HG03558 (cell line): ENCODE data around the gene HBA2.
"Not testable (repeated sequence)": the region's sequence is repeated elsewhere in the genome, so short reads cannot be mapped to it uniquely, and the experiment has no call there.

Source experiments
- ATAC-seq: cut with Tn5 transposase; IDR thresholded peaks from one replicate; pipeline ENCODE4 v1.9.1; 2021; ENCODE audit warnings: moderate number of reproducible peaks; ENCODE audit not compliant: unreplicated experiment; ENCODE audit errors: extremely low read depth

Gene HBA2

DNA sequence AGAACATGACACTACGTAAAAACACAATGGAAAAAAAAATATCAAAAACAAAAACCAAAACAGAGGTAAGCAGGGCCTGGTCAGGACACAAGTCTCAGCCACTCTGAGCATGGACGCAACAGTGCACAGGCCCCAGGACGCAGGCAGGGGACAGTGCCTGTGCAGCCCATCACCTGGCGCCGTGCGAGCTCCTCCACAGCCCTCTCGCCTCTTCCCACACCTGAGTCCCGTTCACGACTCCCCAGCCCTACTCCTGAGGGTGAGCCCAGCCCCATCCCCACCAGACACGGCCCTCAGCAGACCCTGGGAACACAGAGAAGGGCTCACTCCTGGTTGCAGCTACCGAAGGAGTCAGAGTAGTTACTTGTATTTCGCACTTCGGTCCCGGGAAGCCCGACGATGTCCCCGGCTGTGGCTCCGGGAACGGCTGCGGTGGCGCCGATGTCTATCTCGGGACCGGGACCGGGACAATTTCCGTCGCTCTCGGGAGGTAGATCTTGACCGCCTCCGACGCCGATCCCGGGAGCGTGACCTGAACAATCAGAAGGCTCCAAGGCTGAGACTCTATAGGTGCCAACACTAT is 17.0 kb downstream of the HBA2 start:
- ATAC-seq, result no peak

DNA sequence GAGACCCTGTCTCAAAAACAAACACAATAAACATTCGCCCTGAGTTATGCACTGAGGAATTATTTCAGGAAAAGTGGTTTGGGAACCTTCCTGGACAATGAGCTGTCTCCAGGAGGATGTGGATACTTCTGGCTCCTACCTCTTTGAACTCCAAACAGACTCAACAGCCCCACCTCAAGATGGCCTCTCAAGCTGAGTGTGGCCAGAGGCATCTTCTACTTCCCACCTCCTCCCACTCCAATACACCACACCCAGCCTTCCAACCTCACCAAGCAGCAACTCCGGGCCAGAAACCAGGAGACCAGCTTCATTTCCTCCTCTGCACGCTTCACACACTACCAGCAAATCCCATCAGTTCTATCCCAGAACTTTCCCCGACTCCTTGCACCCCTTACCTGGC is 19.2 kb downstream of the HBA2 start:
- no peak for ATAC-seq

DNA sequence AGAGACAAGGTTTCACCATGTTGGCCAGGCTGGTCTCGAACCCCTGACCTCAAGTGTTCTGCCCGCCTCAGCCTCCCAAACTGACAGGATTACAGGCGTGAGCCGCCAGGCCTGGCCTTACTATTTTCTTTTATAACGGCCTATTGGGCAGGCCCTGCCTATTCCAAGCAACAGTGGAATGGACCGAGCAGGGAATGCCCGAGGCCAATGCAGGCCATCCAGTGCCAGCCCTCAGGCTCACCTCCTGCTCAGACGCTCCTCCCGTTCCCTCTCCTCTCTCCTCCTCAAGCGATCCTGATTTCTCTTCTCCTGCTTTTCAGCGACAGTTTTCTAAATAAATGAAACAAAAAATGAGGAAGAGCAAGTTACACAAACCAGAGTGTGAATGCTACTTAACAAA is 20.0 kb downstream of the HBA2 start:
- no peak for ATAC-seq

DNA sequence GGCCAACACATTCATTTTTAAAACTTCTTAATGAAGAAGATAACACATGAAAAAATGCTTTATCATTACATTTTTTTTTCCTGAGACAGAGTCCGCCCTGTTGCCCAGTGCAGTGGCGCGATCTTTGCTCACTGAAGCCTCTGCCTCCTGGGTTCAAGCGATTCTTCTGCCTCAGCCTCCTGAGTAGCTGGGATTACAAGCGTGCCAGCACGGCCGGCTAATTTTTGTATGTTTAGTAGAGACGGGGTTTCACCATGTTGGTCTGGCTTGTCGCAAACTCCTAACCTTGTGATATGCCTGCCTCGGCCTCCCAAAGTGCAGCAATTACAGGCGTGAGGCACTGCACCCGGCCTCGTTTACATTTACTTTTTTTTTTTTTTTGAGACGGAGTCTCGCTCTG is 20.8 kb downstream of the HBA2 start:
- no peak for ATAC-seq

DNA sequence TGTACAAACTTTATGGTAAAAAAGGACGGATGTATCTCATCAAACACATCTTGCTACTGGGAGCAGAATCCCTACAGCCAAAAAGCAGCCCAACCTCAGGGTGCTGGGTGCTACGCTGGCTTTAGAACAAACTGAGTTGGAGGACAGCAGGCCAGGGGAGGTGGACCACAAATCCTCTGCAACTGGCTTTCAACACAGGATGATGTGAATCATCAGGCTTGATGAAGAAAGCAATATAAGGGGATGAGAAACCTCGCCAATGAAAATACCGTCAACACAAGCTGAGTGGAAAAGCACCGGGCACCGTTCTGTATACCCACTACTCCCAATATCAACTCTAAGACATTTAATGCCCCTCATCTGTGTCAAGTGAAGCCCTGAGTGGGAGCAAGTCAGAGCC is 21.8 kb downstream of the HBA2 start:
- no peak for ATAC-seq

DNA sequence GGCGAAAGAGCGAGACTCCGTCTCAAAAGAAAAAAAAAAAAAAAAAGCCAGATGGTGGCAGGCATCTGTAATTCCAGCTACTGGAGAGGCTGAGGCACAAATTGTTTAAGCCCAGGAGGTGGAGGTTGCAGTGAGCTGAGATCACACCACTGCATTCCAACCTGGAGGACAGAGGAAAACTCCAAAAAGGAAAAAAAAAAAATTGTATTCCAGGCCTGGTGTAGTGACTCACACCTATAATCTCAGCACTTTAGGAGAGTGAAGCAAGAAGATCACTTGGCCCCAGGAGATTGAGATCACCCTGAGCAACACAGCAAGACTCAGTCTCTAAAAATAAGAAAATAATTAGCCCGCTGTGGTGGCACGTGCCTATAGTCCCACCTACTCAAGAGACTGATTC is 27.7 kb downstream of the HBA2 start:
- no peak for ATAC-seq

DNA sequence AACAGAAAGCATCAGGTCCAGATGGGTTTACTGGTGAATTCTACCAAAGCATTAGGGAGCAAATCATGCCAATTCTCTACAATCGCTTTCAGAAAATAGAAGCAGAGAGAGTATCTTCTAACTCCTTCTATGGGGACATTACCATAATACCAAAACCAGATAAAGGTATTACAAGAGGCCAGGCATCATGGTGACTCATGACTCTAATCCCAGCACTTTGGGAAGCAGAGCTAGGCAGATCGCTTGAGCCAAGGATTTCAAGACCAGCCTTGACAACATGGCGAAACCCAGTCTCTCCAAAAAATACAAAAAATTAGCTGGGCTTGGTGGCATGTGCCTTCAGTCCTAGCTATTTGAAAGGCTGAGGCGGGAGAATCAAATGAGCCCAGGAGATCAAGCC is 30.6 kb downstream of the HBA2 start:
- no peak for ATAC-seq

DNA sequence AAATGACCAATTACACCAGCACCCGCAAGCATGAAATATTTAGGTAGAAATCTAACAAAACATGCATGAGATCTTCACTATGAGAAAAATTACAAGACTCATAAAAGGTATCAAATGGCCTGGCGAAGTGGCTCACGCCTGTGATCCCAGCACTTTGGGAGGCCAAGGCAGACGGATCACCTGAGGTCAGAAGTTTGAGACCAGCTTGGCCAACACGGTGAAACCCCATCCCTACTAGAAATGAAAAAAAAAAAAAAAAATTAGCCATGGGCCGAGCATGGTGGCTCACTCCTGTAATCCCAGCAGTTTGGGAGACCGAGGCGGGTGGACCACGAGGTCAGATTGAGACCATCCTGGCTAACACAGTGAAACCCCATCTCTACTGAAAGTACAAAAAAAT is 31.4 kb downstream of the HBA2 start:
- ATAC-seq, result not testable (repeated sequence)

DNA sequence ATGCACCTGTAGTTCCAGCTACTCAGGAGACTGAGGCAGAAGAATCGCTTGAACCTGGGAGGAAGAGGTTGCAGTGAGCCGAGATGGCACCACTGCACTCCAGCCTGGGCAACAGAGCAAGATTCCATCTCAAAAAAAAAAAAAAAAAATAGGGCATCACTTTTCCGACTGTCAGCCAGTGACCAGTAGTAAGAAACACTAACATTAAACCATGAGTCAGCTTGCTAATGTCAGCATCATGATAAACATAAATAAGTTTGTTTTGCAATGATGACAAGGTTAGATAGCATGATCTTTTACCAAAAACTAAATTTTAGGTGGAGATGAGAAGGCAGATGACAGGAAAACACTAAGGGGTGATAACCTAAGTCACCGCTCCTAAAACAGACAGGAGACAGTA is 36.7 kb downstream of the HBA2 start:
- not testable (repeated sequence) for ATAC-seq

DNA sequence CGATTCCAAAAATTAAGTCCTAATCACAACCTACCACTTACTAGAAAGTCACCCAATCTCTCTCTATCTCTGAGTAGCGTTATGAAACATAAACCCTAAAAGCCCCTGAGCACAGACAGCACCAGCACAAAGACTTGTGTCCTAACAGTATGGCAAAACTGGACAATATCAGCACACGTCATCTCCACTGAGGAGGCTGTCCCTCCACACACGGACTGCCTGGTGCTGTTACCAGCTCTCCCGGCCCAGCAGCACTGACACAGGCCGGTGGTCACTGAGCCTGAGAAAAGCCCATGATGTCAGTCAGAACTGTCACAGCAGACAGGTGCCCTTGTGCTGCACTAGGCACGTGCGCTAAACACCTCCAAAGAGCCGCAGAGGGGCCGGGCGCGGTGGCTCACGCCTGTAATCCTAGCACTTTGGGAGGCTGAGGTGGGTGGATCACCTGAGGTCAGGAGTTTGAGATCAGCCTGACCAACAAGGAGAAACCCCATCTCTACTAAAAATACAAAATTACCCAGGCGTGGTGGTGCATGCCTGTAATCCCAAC is 39.0 kb downstream of the HBA2 start:
- ATAC-seq, result not testable (repeated sequence)

DNA sequence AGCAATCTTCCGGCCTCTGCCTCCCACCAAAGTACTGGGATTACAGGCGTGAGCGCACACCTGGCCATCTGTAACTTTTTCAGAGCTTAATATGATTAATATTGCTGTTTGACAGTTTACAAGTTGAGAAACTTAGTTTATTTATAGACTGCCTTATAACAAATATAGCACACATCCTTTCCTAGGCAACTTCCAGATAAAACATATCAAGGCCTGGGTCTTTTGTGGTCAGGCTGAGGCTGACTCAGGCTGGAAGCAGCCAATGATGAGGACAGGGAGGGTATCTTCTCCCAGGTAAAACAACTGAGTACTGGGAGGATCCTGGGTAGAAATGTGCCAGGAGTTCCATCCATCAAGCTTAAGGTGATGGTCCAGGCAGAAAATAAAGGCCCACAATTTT is 40.3 kb downstream of the HBA2 start:
- no peak for ATAC-seq

DNA sequence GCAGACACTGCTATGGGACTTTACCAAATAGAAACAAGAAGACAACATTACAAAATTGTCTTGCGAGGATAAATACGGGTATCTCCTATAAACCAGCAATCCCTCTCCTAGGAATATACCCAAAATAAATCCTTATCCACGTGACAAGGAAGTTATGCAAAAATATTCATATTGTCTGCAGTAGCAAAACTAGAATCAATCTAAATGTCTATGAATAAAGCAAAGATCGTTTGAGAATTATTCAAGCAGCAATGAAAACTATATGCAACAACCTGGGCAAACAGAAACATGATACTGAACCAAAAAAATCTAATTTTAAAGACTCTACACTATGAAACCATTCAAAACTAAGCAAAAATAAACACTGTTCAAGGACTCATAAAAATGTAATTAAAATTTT is 47.3 kb downstream of the HBA2 start:
- no peak for ATAC-seq
